ENCODE results near the gene CDH4. TPM values are rescaled to one million over a fixed set of nuclear protein-coding genes. Genes with fewer than 3 reads are reported as not detected.

The CDH4 gene
- total and polyA plus RNA-seq, 2 donors (not counting 3 experiments of a cell fraction or from before 2014, with no cell fraction given) = 0.17 to 0.51 TPM

DNA sequence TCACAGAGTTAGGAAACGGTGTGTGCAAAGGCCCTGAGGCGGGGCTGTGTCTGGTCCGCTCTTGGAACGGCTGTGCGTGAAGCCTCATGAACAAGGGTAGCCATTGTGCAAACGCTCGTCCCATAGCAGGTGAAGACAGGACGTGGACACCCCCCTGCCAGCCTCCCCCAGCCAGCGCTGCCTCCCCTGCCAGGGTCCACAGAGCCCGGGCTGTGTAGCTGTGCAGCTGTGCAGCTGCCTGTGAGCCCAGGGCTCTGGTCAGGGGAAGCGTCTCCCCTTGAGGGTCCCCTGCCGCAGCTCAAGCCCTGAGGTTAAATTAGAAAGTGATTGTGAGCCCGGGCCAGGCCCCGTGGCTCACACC lies 674.2 kb downstream of the CDH4 start:
- DNase-seq (ENCODE audit: low read depth, low spot score) (no peak), FAIRE-seq (no peak)
- H3K4me2 ChIP-seq (ENCODE audit: insufficient read depth, low read length) = no peak overlapping the region
- H3K4me1 ChIP-seq (ENCODE audit: control insufficient read depth, extremely low read depth, insufficient read depth, low read length) = no peaks in the 10 kb centered on the region
- dilution Hi-C loops (cut with MboI; ENCODE audit: extremely low pct_ligation_motif_present, low sequenced_read_pairs) = no loop called here
- H3K4me3 ChIP-seq (replicated peaks in 1 of 3; ENCODE audit: insufficient read depth in 1 of 3, low read depth in 1 of 3, low read length in 3 of 3) = no peak overlapping the region
- TF ChIP-seq EZH2 (IDR thresholded peaks at IDR 0.05; ENCODE audit: borderline replicate concordance, low read depth, low read length, severe bottlenecking) (no peak), MYC (IDR thresholded peaks at IDR 0.05; ENCODE audit: low read depth, low read length) (no peak), CTCF (IDR thresholded peaks at IDR 0.05; ENCODE audit: extremely low read depth in 1 of 2, insufficient read depth in 1 of 2, low read depth in 1 of 2, low read length in 2 of 2) (no peak), POLR2AphosphoS5 (IDR thresholded peaks at IDR 0.05; ENCODE audit: insufficient read depth, low read depth, low read length) (no peak), POLR2A (IDR thresholded peaks at IDR 0.05; ENCODE audit: low read depth, low read length) (no peak), FOS (IDR thresholded peaks at IDR 0.05; ENCODE audit: borderline replicate concordance, insufficient read depth, low read length) (no peak), JUN (IDR thresholded peaks at IDR 0.05; ENCODE audit: borderline replicate concordance, insufficient read depth, insufficient read length, low read depth) (no peak), MAX (IDR thresholded peaks at IDR 0.05; ENCODE audit: insufficient read depth, insufficient read length) (no peak), GATA2 (IDR thresholded peaks at IDR 0.05; ENCODE audit: insufficient read depth, insufficient read length, low read depth, low read length) (no peak)
- no peaks in the 10 kb centered on the region for H3K36me3 ChIP-seq (ENCODE audit: control insufficient read depth in 2 of 2, extremely low read depth in 1 of 2, insufficient read depth in 2 of 2, low read length in 2 of 2)
- no peaks in the 10 kb centered on the region for H3K9me1 ChIP-seq (replicated peaks; ENCODE audit: control insufficient read depth, extremely low read depth, insufficient read depth, low read length)
- POLR2A ChIA-PET = no interaction called here
- H2AFZ ChIP-seq (ENCODE audit: low read depth, low read length) = no peak overlapping the region
- no peak overlapping the region for H3K9ac ChIP-seq (replicated peaks; ENCODE audit: extremely low read depth, insufficient read depth, low read length)
- CTCF ChIA-PET = no interaction called here
- BruUV-seq (replicated peaks) = no TSS peak
- no peaks in the 10 kb centered on the region for H4K20me1 ChIP-seq (replicated peaks; ENCODE audit: control insufficient read depth, extremely low read depth, insufficient read depth, low read length)
- H3K9me3 ChIP-seq (replicated peaks; ENCODE audit: control insufficient read depth, insufficient read depth, low read length) = no peaks in the 10 kb centered on the region
- no peaks in the 10 kb centered on the region for H3K79me2 ChIP-seq (ENCODE audit: control insufficient read depth, insufficient read depth, low read length)
- no peaks in the 10 kb centered on the region for H3K27me3 ChIP-seq (ENCODE audit: control insufficient read depth in 2 of 2, insufficient read depth in 2 of 2, low read length in 2 of 2)
- H3K27ac ChIP-seq (ENCODE audit: insufficient read depth, low read depth, low read length) = no peak overlapping the region
- intact Hi-C loops (cut with micrococcal nuclease) = no loop called here

Measured in endothelial cell of umbilical vein (primary cell).